Nephron progenitor cell (in vitro differentiated cells): ENCODE data around the gene VPS35L.
A peak's percentile ranks its signal among the peaks of the same experiment; 100 is the strongest.

Source experiments
- DNase-seq: peaks from one replicate; pipeline ENCODE4 v3.0.0; 2021
- H3K27ac Mint-ChIP-seq: 2 replicates; pipeline ENCODE4 v1.8.0; 2021; ENCODE audit warnings: mild to moderate bottlenecking, moderate library complexity, mixed read lengths
- H3K27me3 Mint-ChIP-seq: 2 replicates; pipeline ENCODE4 v1.8.0; 2021; ENCODE audit warnings: mild to moderate bottlenecking, low read depth, mixed read lengths; ENCODE audit not compliant: poor library complexity
- H3K36me3 Mint-ChIP-seq: 2 replicates; pipeline ENCODE4 v1.8.0; 2021; ENCODE audit warnings: low read depth, mixed read lengths
- H3K4me1 Mint-ChIP-seq: 2 replicates; pipeline ENCODE4 v1.8.0; 2021; ENCODE audit warnings: mixed read lengths
- H3K4me3 Mint-ChIP-seq: 2 replicates; pipeline ENCODE4 v1.8.0; 2021; ENCODE audit warnings: mild to moderate bottlenecking, moderate library complexity, mixed read lengths
- H3K9me3 Mint-ChIP-seq: 2 replicates; pipeline ENCODE4 v1.8.0; 2021; ENCODE audit warnings: mild to moderate bottlenecking, moderate library complexity, mixed read lengths
- CTCF ChIP-seq: fragments of 200-600 bp; sonication (generic); IDR thresholded peaks from 2 replicates; pipeline ENCODE4 v1.5.0; 2021; ENCODE audit warnings: antibody characterized with exemption

Gene VPS35L

GRCh38 chr16:19598805-19599510, 43.5 kb downstream of the VPS35L start:
- Mint-ChIP-seq H3K27me3 (no peaks in the 10 kb centered on the region), H3K36me3 (peaks cover 15% of the 10 kb centered on the region), H3K4me3 (no peak overlapping the region), H3K4me1 (no peaks in the 10 kb centered on the region), H3K9me3 (no peaks in the 10 kb centered on the region), H3K27ac (no peak overlapping the region)
- TF ChIP-seq CTCF = no peak
- DNase-seq = no peak

GRCh38 chr16:19599968-19600716, 44.6 kb downstream of the VPS35L start:
- Mint-ChIP-seq H3K4me1 (no peaks in the 10 kb centered on the region), H3K36me3 (peaks cover 26% of the 10 kb centered on the region), H3K27me3 (no peaks in the 10 kb centered on the region), H3K27ac (peak overlapping the region; percentile 28), H3K4me3 (no peak overlapping the region), H3K9me3 (no peaks in the 10 kb centered on the region)
- no peak for TF ChIP-seq CTCF
- no peak for DNase-seq

GRCh38 chr16:19601083-19601976, 45.8 kb downstream of the VPS35L start:
- Mint-ChIP-seq H3K4me1 (no peaks in the 10 kb centered on the region), H3K27me3 (no peaks in the 10 kb centered on the region), H3K27ac (peak overlapping the region; percentile 82), H3K4me3 (no peak overlapping the region), H3K36me3 (peaks cover 38% of the 10 kb centered on the region), H3K9me3 (peaks cover 3% of the 10 kb centered on the region)
- peak; percentile 64 for TF ChIP-seq CTCF
- DNase-seq = peak; percentile 36

GRCh38 chr16:19604911-19605310, 49.4 kb downstream of the VPS35L start:
- no peak for TF ChIP-seq CTCF
- Mint-ChIP-seq H3K9me3 (peaks cover 7% of the 10 kb centered on the region), H3K27ac (no peak overlapping the region), H3K4me3 (no peak overlapping the region), H3K4me1 (no peaks in the 10 kb centered on the region), H3K36me3 (peaks cover 73% of the 10 kb centered on the region), H3K27me3 (no peaks in the 10 kb centered on the region)
- no peak for DNase-seq

GRCh38 chr16:19605701-19606100, 50.2 kb downstream of the VPS35L start:
- H3K4me1 Mint-ChIP-seq = no peaks in the 10 kb centered on the region
- no peak for TF ChIP-seq CTCF
- no peak overlapping the region for H3K27ac Mint-ChIP-seq
- DNase-seq = no peak
- no peak overlapping the region for H3K4me3 Mint-ChIP-seq
- peaks cover 81% of the 10 kb centered on the region for H3K36me3 Mint-ChIP-seq
- peaks cover 7% of the 10 kb centered on the region for H3K9me3 Mint-ChIP-seq
- no peaks in the 10 kb centered on the region for H3K27me3 Mint-ChIP-seq
